Measurements from ENCODE around the gene MAIP1. TPM values are rescaled to one million over a fixed set of nuclear protein-coding genes. Genes with fewer than 3 reads are reported as not detected.

MAIP1 gene
- total and polyA plus RNA-seq, 2 donors (not counting 1 experiment from before 2014, with no cell fraction given), result 14.5 to 24.8 TPM

- no peak for TF ChIP-seq EZH2 (IDR thresholded peaks at IDR 0.05; ENCODE audit: low read length, missing control alignments)
- TF ChIP-seq, protein P1, sequence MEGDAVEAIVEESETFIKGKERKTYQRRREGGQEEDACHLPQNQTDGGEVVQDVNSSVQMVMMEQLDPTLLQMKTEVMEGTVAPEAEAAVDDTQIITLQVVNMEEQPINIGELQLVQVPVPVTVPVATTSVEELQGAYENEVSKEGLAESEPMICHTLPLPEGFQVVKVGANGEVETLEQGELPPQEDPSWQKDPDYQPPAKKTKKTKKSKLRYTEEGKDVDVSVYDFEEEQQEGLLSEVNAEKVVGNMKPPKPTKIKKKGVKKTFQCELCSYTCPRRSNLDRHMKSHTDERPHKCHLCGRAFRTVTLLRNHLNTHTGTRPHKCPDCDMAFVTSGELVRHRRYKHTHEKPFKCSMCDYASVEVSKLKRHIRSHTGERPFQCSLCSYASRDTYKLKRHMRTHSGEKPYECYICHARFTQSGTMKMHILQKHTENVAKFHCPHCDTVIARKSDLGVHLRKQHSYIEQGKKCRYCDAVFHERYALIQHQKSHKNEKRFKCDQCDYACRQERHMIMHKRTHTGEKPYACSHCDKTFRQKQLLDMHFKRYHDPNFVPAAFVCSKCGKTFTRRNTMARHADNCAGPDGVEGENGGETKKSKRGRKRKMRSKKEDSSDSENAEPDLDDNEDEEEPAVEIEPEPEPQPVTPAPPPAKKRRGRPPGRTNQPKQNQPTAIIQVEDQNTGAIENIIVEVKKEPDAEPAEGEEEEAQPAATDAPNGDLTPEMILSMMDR (conservative IDR thresholded peaks at IDR 0.05 in 1 of 2, IDR thresholded peaks at IDR 0.05 in 1 of 2; ENCODE audit: low read depth in 1 of 2, low read length in 2 of 2), result no peak
Observed at GRCh38 chr2:199950396-199950795, 5.0 kb upstream of the MAIP1 start.

DNA sequence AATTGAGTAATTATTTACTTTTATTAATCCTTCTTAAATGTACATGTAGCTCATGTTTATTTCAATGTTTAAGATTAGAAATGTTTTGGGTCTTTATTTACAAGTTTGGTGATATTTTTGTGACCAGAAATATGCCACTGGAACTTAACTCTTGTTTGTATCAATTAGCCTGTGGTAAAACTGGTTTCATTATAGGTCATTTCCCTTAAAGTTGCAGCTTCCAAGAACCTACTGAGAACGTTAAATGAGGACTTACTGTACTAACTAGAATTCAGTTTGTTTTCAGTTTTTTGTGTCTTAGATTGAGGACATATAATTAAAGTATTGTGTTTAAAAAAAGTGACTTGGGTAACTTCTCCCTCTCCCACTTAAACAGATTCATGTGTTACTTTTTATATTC lies 4.4 kb upstream of the MAIP1 start:
- no peaks in the 10 kb centered on the region for H4K20me1 ChIP-seq (ENCODE audit: control insufficient read depth, extremely low read depth, insufficient read depth, low read length)
- H2AFZ ChIP-seq (ENCODE audit: low read length), result no peak overlapping the region
- H3K27ac ChIP-seq (ENCODE audit: insufficient read depth, low read length), result no peak overlapping the region
- H3K9ac ChIP-seq (ENCODE audit: insufficient read depth, low read length), result no peak overlapping the region
- peaks cover 3% of the 10 kb centered on the region for H3K4me1 ChIP-seq (ENCODE audit: control insufficient read depth, extremely low read depth, insufficient read depth, low read length)
- no peaks in the 10 kb centered on the region for H3K9me3 ChIP-seq (ENCODE audit: control insufficient read depth, insufficient read depth, low read depth, low read length)
- TF ChIP-seq, protein P1 (conservative IDR thresholded peaks at IDR 0.05 in 1 of 2, IDR thresholded peaks at IDR 0.05 in 1 of 2; ENCODE audit: low read depth in 1 of 2, low read length in 2 of 2), result no peak
- TF ChIP-seq EZH2 (IDR thresholded peaks at IDR 0.05; ENCODE audit: low read length, missing control alignments), result no peak
- H3K4me3 ChIP-seq (replicated peaks in 1 of 4; ENCODE audit: control extremely low read depth in 1 of 4, insufficient read depth in 1 of 4, low read depth in 3 of 4, low read length in 4 of 4), result no peak overlapping the region
- no peaks in the 10 kb centered on the region for H3K27me3 ChIP-seq (ENCODE audit: control insufficient read depth, insufficient read depth, low read length)
- no peak for DNase-seq (ENCODE audit: low read depth in 2 of 2)
- H3K4me2 ChIP-seq (ENCODE audit: extremely low read depth, insufficient read depth, low read length), result no peak overlapping the region
- H3K36me3 ChIP-seq (ENCODE audit: control insufficient read depth, insufficient read depth, low read length), result peaks cover 6% of the 10 kb centered on the region
- peaks cover 37% of the 10 kb centered on the region for H3K79me2 ChIP-seq (ENCODE audit: control insufficient read depth, insufficient read depth, low read length)

More at GRCh38 chr2:199950396-199950795, 5.0 kb upstream of the MAIP1 start:
- Histone ChIP-seq H3K79me2 (ENCODE audit: control insufficient read depth, insufficient read depth, low read length) (peaks cover 33% of the 10 kb centered on the region), H2AFZ (ENCODE audit: low read length) (no peak overlapping the region), H4K20me1 (ENCODE audit: control insufficient read depth, extremely low read depth, insufficient read depth, low read length) (no peaks in the 10 kb centered on the region), H3K27ac (ENCODE audit: insufficient read depth, low read length) (no peak overlapping the region), H3K9me3 (ENCODE audit: control insufficient read depth, insufficient read depth, low read depth, low read length) (no peaks in the 10 kb centered on the region), H3K4me3 (replicated peaks in 1 of 4; ENCODE audit: control extremely low read depth in 1 of 4, insufficient read depth in 1 of 4, low read depth in 3 of 4, low read length in 4 of 4) (no peak overlapping the region), H3K36me3 (ENCODE audit: control insufficient read depth, insufficient read depth, low read length) (peaks cover 6% of the 10 kb centered on the region), H3K27me3 (ENCODE audit: control insufficient read depth, insufficient read depth, low read length) (no peaks in the 10 kb centered on the region), H3K4me1 (ENCODE audit: control insufficient read depth, extremely low read depth, insufficient read depth, low read length) (peaks cover 3% of the 10 kb centered on the region), H3K9ac (ENCODE audit: insufficient read depth, low read length) (no peak overlapping the region), H3K4me2 (ENCODE audit: extremely low read depth, insufficient read depth, low read length) (no peak overlapping the region)
- no peak for DNase-seq (ENCODE audit: low read depth in 2 of 2)

- Histone ChIP-seq H3K9ac (ENCODE audit: insufficient read depth, low read length) (peak overlapping the region; percentile 87), H3K27me3 (ENCODE audit: control insufficient read depth, insufficient read depth, low read length) (no peaks in the 10 kb centered on the region), H3K79me2 (ENCODE audit: control insufficient read depth, insufficient read depth, low read length) (peaks cover 63% of the 10 kb centered on the region), H3K36me3 (ENCODE audit: control insufficient read depth, insufficient read depth, low read length) (peaks cover 4% of the 10 kb centered on the region), H3K27ac (ENCODE audit: insufficient read depth, low read length) (peak overlapping the region; percentile 75), H2AFZ (ENCODE audit: low read length) (peak overlapping the region; percentile 82), H3K4me1 (ENCODE audit: control insufficient read depth, extremely low read depth, insufficient read depth, low read length) (peaks cover 7% of the 10 kb centered on the region), H3K4me2 (ENCODE audit: extremely low read depth, insufficient read depth, low read length) (peak overlapping the region; percentile 34), H4K20me1 (ENCODE audit: control insufficient read depth, extremely low read depth, insufficient read depth, low read length) (no peaks in the 10 kb centered on the region), H3K4me3 (replicated peaks in 1 of 4; ENCODE audit: control extremely low read depth in 1 of 4, insufficient read depth in 1 of 4, low read depth in 3 of 4, low read length in 4 of 4) (peak overlapping the region; percentile 71 to 95 (median 80)), H3K9me3 (ENCODE audit: control insufficient read depth, insufficient read depth, low read depth, low read length) (no peaks in the 10 kb centered on the region)
- no peak for DNase-seq (ENCODE audit: low read depth in 2 of 2)
- no peak for TF ChIP-seq EZH2 (IDR thresholded peaks at IDR 0.05; ENCODE audit: low read length, missing control alignments)
Observed at GRCh38 chr2:199955007-199955338, 409 bp upstream of the MAIP1 start.

All from fibroblast of lung (primary cell).